WTC11 (cell line): ENCODE results near the gene PIGX. TPM values are rescaled to one million over a fixed set of nuclear protein-coding genes. Genes with fewer than 3 reads are reported as not detected.

Experiments
- ATAC-seq: fragments of 200-7000 bp; cut with Tn5 transposase; 2 replicates; pipeline ENCODE4 v1.10.0; 2021; ENCODE audit warnings: mild to moderate bottlenecking, moderate library complexity
- CTCF ChIA-PET: fragments of 300-600 bp; sonication (Branson Sonifier 250); formaldehyde crosslinking; loops from one replicate; lab custom pipeline; 2021; ENCODE audit warnings: antibody characterized with exemption; lab: Charles Lee
- POLR2A ChIA-PET: fragments of 350-600 bp; sonication (Branson Sonifier 250); formaldehyde crosslinking; loops from one replicate; lab custom pipeline; 2021; ENCODE audit warnings: antibody characterized with exemption; lab: Charles Lee
- DNase-seq: peaks from one replicate; pipeline ENCODE4 v3.0.0; 2021; ENCODE audit warnings: low spot score
- H3K27ac Mint-ChIP-seq: 2 replicates; pipeline ENCODE4 v1.8.0; 2021; ENCODE audit warnings: mixed read lengths
- H3K27me3 Mint-ChIP-seq: 2 replicates; pipeline ENCODE4 v1.8.0; 2021; ENCODE audit warnings: low read depth, mild to moderate bottlenecking, moderate library complexity, mixed read lengths
- H3K36me3 Mint-ChIP-seq: 2 replicates; pipeline ENCODE4 v1.8.0; 2021; ENCODE audit warnings: mixed read lengths
- H3K4me1 Mint-ChIP-seq: 2 replicates; pipeline ENCODE4 v1.8.0; 2022; ENCODE audit warnings: mixed read lengths
- H3K4me3 Mint-ChIP-seq: 2 replicates; pipeline ENCODE4 v1.8.0; 2021; ENCODE audit warnings: mild to moderate bottlenecking, moderate library complexity, mixed read lengths
- H3K9me3 Mint-ChIP-seq: 2 replicates; pipeline ENCODE4 v1.8.0; 2021; ENCODE audit warnings: mixed read lengths
- AFF4 ChIP-seq: sonication (generic); formaldehyde crosslinking; IDR thresholded peaks from 2 replicates; pipeline ENCODE4 v1.8.1; 2023; ENCODE audit warnings: mild to moderate bottlenecking, missing genetic modification reagents, borderline replicate concordance
- ARID4B ChIP-seq: sonication (generic); formaldehyde crosslinking; IDR thresholded peaks from 2 replicates; pipeline ENCODE4 v1.8.0; 2023; ENCODE audit warnings: missing genetic modification reagents, mild to moderate bottlenecking, borderline replicate concordance
- ATF1 ChIP-seq: sonication (generic); formaldehyde crosslinking; IDR thresholded peaks from 2 replicates; pipeline ENCODE4 v1.8.1; 2023; ENCODE audit warnings: mild to moderate bottlenecking, moderate library complexity, missing genetic modification reagents
- CBFB ChIP-seq: sonication (generic); formaldehyde crosslinking; IDR thresholded peaks from 2 replicates; pipeline ENCODE4 v1.8.1; 2022; ENCODE audit warnings: mild to moderate bottlenecking, low read depth, missing genetic modification reagents
- CREB1 ChIP-seq: sonication (generic); formaldehyde crosslinking; IDR thresholded peaks from 2 replicates; pipeline ENCODE4 v1.8.0; 2023; ENCODE audit warnings: mild to moderate bottlenecking, missing genetic modification reagents
- FOXJ3 ChIP-seq: sonication (generic); formaldehyde crosslinking; IDR thresholded peaks from 2 replicates; pipeline ENCODE4 v1.9.0; 2021; ENCODE audit warnings: missing genetic modification reagents, mild to moderate bottlenecking, borderline replicate concordance
- HMGXB4 ChIP-seq: sonication (generic); formaldehyde crosslinking; IDR thresholded peaks from 2 replicates; pipeline ENCODE4 v1.8.1; 2023; ENCODE audit warnings: mild to moderate bottlenecking, moderate library complexity, missing genetic modification reagents
- SOX15 ChIP-seq: fragments of 250-450 bp; sonication (Bioruptor Pico); IDR thresholded peaks from 2 replicates; pipeline ENCODE4 v1.9.0; 2021; ENCODE audit warnings: mild to moderate bottlenecking
- ZBTB21 ChIP-seq: sonication (generic); formaldehyde crosslinking; IDR thresholded peaks from 2 replicates; pipeline ENCODE4 v1.8.1; 2023; ENCODE audit warnings: mild to moderate bottlenecking, missing genetic modification reagents, borderline replicate concordance
- ZNF138 ChIP-seq: sonication (generic); formaldehyde crosslinking; conservative IDR thresholded peaks from 2 replicates; pipeline ENCODE4 v1.8.1; 2022; ENCODE audit warnings: mild to moderate bottlenecking, moderate library complexity, missing genetic modification reagents
- ZNF416 ChIP-seq: fragments of 250-450 bp; sonication (Bioruptor Pico); IDR thresholded peaks from 2 replicates; pipeline ENCODE4 v1.9.0; 2021; ENCODE audit warnings: mild to moderate bottlenecking, inconsistent platforms
- total RNA-seq: library from RNA; stranded (reverse); gene quantifications from 3 replicates; pipeline ENCODE4 v1.2.3, GENCODE V29; 2021
- TF ChIP-seq, protein P1 (sequence below): sonication (generic); formaldehyde crosslinking; IDR thresholded peaks from 2 replicates; pipeline ENCODE4 v1.8.0; 2022; ENCODE audit warnings: missing genetic modification reagents
- TF ChIP-seq, protein P2 (sequence below): sonication (generic); formaldehyde crosslinking; IDR thresholded peaks from 2 replicates; pipeline ENCODE4 v1.8.1; 2023; ENCODE audit warnings: mild to moderate bottlenecking, missing genetic modification reagents

Gene PIGX
- total RNA-seq, 1 experiment from 2014 or later = 12.8 TPM

- TF ChIP-seq AFF4 (CRISPR knock-in tag) (no peak), ZNF416 (CRISPR knock-in tag) (no peak), ZBTB21 (CRISPR knock-in tag) (no peak)
These were observed 11.4 kb upstream of the PIGX start (continued) for GRCh38 chr3:196700801-196701200.

- H3K27me3 Mint-ChIP-seq = peaks cover 12% of the 10 kb centered on the region
- ChIA-PET POLR2A (interaction anchor here (0.7 to 1.2 kb wide), 2 partner anchors 34 to 55 kb away, joined by 4 to 6 read pairs; no protein-coding TSS in a partner anchor), CTCF (no interaction called here)
- DNase-seq (no peak), ATAC-seq (no peak)
- no peaks in the 10 kb centered on the region for H3K36me3 Mint-ChIP-seq
- TF ChIP-seq SOX15 (CRISPR knock-in tag) = no peak
- TF ChIP-seq FOXJ3 (CRISPR knock-in tag) = no peak
- no peak for TF ChIP-seq ATF1 (CRISPR knock-in tag)
- H3K4me3 Mint-ChIP-seq = no peak overlapping the region
- no peaks in the 10 kb centered on the region for H3K4me1 Mint-ChIP-seq
- H3K9me3 Mint-ChIP-seq = no peaks in the 10 kb centered on the region
- H3K27ac Mint-ChIP-seq = no peak overlapping the region
These were observed 5.8 kb upstream of the PIGX start for GRCh38 chr3:196706327-196706726.

GRCh38 chr3:196706731-196707130 lies 5.4 kb upstream of the PIGX start:
- Mint-ChIP-seq H3K4me1 (peaks cover 3% of the 10 kb centered on the region; the same call in 1 of the 2 replicates), H3K4me3 (no peak overlapping the region), H3K36me3 (no peaks in the 10 kb centered on the region), H3K27ac (no peak overlapping the region), H3K27me3 (peaks cover 16% of the 10 kb centered on the region), H3K9me3 (no peaks in the 10 kb centered on the region)
- POLR2A ChIA-PET = interaction anchor here (0.7 to 1.2 kb wide), 2 partner anchors 34 to 55 kb away, joined by 4 to 6 read pairs; no protein-coding TSS in a partner anchor
- CTCF ChIA-PET = no interaction called here
- ATAC-seq = no peak
- TF ChIP-seq CREB1 = no peak
- TF ChIP-seq CBFB (CRISPR knock-in tag) = no peak
- TF ChIP-seq, protein P1, sequence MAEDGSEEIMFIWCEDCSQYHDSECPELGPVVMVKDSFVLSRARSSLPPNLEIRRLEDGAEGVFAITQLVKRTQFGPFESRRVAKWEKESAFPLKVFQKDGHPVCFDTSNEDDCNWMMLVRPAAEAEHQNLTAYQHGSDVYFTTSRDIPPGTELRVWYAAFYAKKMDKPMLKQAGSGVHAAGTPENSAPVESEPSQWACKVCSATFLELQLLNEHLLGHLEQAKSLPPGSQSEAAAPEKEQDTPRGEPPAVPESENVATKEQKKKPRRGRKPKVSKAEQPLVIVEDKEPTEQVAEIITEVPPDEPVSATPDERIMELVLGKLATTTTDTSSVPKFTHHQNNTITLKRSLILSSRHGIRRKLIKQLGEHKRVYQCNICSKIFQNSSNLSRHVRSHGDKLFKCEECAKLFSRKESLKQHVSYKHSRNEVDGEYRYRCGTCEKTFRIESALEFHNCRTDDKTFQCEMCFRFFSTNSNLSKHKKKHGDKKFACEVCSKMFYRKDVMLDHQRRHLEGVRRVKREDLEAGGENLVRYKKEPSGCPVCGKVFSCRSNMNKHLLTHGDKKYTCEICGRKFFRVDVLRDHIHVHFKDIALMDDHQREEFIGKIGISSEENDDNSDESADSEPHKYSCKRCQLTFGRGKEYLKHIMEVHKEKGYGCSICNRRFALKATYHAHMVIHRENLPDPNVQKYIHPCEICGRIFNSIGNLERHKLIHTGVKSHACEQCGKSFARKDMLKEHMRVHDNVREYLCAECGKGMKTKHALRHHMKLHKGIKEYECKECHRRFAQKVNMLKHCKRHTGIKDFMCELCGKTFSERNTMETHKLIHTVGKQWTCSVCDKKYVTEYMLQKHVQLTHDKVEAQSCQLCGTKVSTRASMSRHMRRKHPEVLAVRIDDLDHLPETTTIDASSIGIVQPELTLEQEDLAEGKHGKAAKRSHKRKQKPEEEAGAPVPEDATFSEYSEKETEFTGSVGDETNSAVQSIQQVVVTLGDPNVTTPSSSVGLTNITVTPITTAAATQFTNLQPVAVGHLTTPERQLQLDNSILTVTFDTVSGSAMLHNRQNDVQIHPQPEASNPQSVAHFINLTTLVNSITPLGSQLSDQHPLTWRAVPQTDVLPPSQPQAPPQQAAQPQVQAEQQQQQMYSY = no peak
- no peak for TF ChIP-seq HMGXB4 (CRISPR knock-in tag)
- TF ChIP-seq ARID4B (CRISPR knock-in tag) = no peak
- TF ChIP-seq ZNF138 (CRISPR knock-in tag) = no peak
- TF ChIP-seq, protein P2, sequence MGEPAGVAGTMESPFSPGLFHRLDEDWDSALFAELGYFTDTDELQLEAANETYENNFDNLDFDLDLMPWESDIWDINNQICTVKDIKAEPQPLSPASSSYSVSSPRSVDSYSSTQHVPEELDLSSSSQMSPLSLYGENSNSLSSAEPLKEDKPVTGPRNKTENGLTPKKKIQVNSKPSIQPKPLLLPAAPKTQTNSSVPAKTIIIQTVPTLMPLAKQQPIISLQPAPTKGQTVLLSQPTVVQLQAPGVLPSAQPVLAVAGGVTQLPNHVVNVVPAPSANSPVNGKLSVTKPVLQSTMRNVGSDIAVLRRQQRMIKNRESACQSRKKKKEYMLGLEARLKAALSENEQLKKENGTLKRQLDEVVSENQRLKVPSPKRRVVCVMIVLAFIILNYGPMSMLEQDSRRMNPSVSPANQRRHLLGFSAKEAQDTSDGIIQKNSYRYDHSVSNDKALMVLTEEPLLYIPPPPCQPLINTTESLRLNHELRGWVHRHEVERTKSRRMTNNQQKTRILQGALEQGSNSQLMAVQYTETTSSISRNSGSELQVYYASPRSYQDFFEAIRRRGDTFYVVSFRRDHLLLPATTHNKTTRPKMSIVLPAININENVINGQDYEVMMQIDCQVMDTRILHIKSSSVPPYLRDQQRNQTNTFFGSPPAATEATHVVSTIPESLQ (CRISPR knock-in tag) = no peak
- DNase-seq = no peak
